Adrenal gland (tissue), 12 donors: Measurements from ENCODE around the gene RASSF1. TPM values are rescaled to one million over a fixed set of nuclear protein-coding genes. Genes with fewer than 3 reads are reported as not detected.
"Not testable (repeated sequence)": the region's sequence is repeated elsewhere in the genome, so short reads cannot be mapped to it uniquely, and the experiment has no call there.

Experiments
- DNase-seq, 7 donors: peaks; one replicate each; pipeline ENCODE4 v3.0.0-alpha.2; 2019 to 2020
- H3K27ac ChIP-seq, 5 donors: fragments of 200-600 bp; sonication (generic) in 4 of 5; 1 replicate in 3 of 5; 2 replicates in 2 of 5; pipeline versions ENCODE4 v1.5.1 to v1.8.0; 2016 to 2020; ENCODE audit warnings: mild to moderate bottlenecking in 1 of 5
- H3K27me3 ChIP-seq: fragments of 200-600 bp; 2 replicates; pipeline ENCODE4 v1.8.0; 2021
- H3K36me3 ChIP-seq, 2 donors: fragments of 200-600 bp; replicated peaks in 1 of 2; 1 replicate in 1 of 2; 2 replicates in 1 of 2; pipeline versions ENCODE4 v1.5.1 to v1.8.0; 2018 to 2022
- H3K4me1 ChIP-seq, 2 donors: fragments of 200-600 bp; replicated peaks in 1 of 2; 1 replicate in 1 of 2; 2 replicates in 1 of 2; pipeline versions ENCODE4 v1.5.1 to v1.8.0; 2018 to 2021
- H3K4me3 ChIP-seq, 4 donors: fragments of 200-600 bp; sonication (generic) in 3 of 4; one replicate each; pipeline ENCODE4 v1.5.1; 2016 to 2018
- H3K9me3 ChIP-seq, 3 donors: fragments of 200-600 bp; sonication (generic) in 1 of 3; replicated peaks in 1 of 3; 1 replicate in 2 of 3; 2 replicates in 1 of 3; pipeline versions ENCODE4 v1.5.1 to v1.8.0; 2016 to 2021
- CTCF ChIP-seq, 6 experiments: fragments of 450-650 bp in 4 of 6; fragments of 200-600 bp in 2 of 6; sonication (generic) in 1 of 6; IDR thresholded peaks; 1 replicate in 5 of 6; 2 replicates in 1 of 6; pipeline versions ENCODE4 v1.5.1 to v1.8.0; 2016 to 2021; ENCODE audit warnings: antibody characterized with exemption in 6 of 6, mild to moderate bottlenecking in 2 of 6, moderate library complexity in 1 of 6
- POLR2A ChIP-seq, 2 donors: fragments of 450-650 bp; IDR thresholded peaks; one replicate each; pipeline ENCODE4 v1.6.1; 2017; ENCODE audit warnings: antibody characterized with exemption in 2 of 2, mild to moderate bottlenecking in 2 of 2, moderate library complexity in 1 of 2
- WGBS, 4 donors: extraction: QIAGEN DNeasy Blood & Tissue Kit in 2 of 4; methylation state at CpG; one replicate each; pipeline versions ENCODE4 v1.1.5 to v1.1.7; 2013 to 2017; 5-methylcytosine and 5-hydroxymethylcytosine counted together
- intact Hi-C, 2 donors: fragments of 100-400 bp; cut with DNase I; formaldehyde crosslinking; loops; one replicate each; pipeline versions ENCODE4 v1.14.1 to v1.15.0; 2022 to 2023
- polyA plus RNA-seq, 3 donors: library from polyadenylated mRNA; stranded (reverse); fragments of 200-250 nt in 2 of 3; fragments of 350-450 nt in 1 of 3; fragmentation: Illumina TruSeq in 1 of 3; extraction: RNeasy Lipid Tissue Mini Kit (QIAGEN cat#74804) in 1 of 3; gene quantifications; one replicate each; pipeline ENCODE4 v1.2.3, GENCODE V29; 2013 to 2014
- total RNA-seq, 9 donors: library from RNA; depleted of rRNA in 4 of 9; stranded (reverse); fragments of >200 nt in 4 of 9; fragments of 120-200 nt in 1 of 9; fragmentation: NEBNext Ultra II Directional in 1 of 9; extraction: Animal tissue kit (Norgen Biotek cat#: 25700) in 1 of 9; gene quantifications; one replicate each; pipeline versions ENCODE4 v1.1.0 to v1.2.4, GENCODE V29; 2013 to 2023
- donor health status: healthy with polysubstance abuse.
- donor health status: Bipolar disorder and iron deficiency.
- donor health status: DM: yes; HTN: yes; CAD: no.
- donor health status: DM: no; HTN: no; CAD: no.
- donor health status: DM: no; HTN: no; CAD: no.
- donor health status: DM: yes; HTN: yes; CAD: no.

The RASSF1 gene
- total and polyA plus RNA-seq, 12 donors, result 9.6 to 27.4 (median 14.7) TPM

- Histone ChIP-seq H3K4me3 (no peak overlapping the region), H3K9me3 (no peaks in the 10 kb centered on the region), H3K36me3 (peaks cover 0 to 31% of the 10 kb centered on the region in 2 donors), H3K27me3 (no peaks in the 10 kb centered on the region), H3K4me1 (peaks cover 39 to 50% of the 10 kb centered on the region in 2 donors), H3K27ac (peak overlapping the region in 2 of 5 donors; percentile 3 to 19)
- TF ChIP-seq POLR2A (IDR thresholded peaks at IDR 0.05), result no peak
- DNase-seq, result peak in 1 of 7 donors; percentile 33
- WGBS, 4 donors, result 50 to 79% (median 55%) methylated on average over 2 to 6 of the region's 6 CpGs
- intact Hi-C loops, result no loop called here
Measured at GRCh38 chr3:50317300-50317699, 23.3 kb downstream of the RASSF1 start.

- Histone ChIP-seq H3K4me3 (no peak overlapping the region), H3K4me1 (peaks cover 33 to 44% of the 10 kb centered on the region in 2 donors)
Measured at GRCh38 chr3:50316657-50317242, 23.9 kb downstream of the RASSF1 start.

DNA sequence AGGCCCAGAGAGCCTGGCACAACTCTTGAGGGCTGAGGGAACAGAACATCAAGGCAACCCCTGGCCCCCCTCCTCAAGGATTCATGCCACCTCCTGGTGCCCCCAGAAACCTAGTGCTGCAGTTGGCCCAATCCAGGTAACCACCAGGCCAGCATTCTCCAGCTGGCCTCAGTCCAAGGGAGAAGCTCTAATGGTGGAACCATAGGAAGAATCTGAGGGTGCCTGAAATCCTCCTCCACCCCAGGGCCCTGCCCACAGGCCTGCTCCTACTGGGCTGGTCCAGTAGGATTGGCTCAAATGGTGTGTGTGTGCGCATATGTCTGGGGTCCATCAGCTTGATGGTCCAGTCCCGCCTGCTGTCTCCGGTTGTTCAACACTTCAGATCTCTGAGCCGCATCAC, 25.8 kb downstream of the RASSF1 start:
- Histone ChIP-seq H3K36me3 (peaks cover 0 to 29% of the 10 kb centered on the region in 2 donors), H3K9me3 (no peaks in the 10 kb centered on the region), H3K27ac (no peak overlapping the region), H3K4me3 (no peak overlapping the region), H3K27me3 (no peaks in the 10 kb centered on the region), H3K4me1 (peaks cover 24 to 35% of the 10 kb centered on the region in 2 donors)
- TF ChIP-seq CTCF (IDR thresholded peaks at IDR 0.05), result no peak
- TF ChIP-seq POLR2A (IDR thresholded peaks at IDR 0.05), result no peak
- intact Hi-C loops, result no loop called here
- DNase-seq, result no peak
- WGBS, 4 donors, result 96 to 100% (median 98%) methylated on average over 4 of the region's 4 CpGs

More at GRCh38 chr3:50316657-50317242, 23.9 kb downstream of the RASSF1 start:
- no peaks in the 10 kb centered on the region for H3K27me3 ChIP-seq
- intact Hi-C loops, result no loop called here
- no peak for TF ChIP-seq POLR2A (IDR thresholded peaks at IDR 0.05)
- no peak for TF ChIP-seq CTCF (IDR thresholded peaks at IDR 0.05)
- no peaks in the 10 kb centered on the region for H3K9me3 ChIP-seq
- peak overlapping the region in 1 of 5 donors; percentile 3 for H3K27ac ChIP-seq
- WGBS, 4 donors, result 49 to 57% (median 52%) methylated on average over 3 to 9 of the region's 9 CpGs
- peaks cover 0 to 31% of the 10 kb centered on the region in 2 donors for H3K36me3 ChIP-seq
- peak in 2 of 7 donors; percentile 42 to 58 for DNase-seq

- Histone ChIP-seq H3K4me1 (peaks cover 24 to 30% of the 10 kb centered on the region in 2 donors), H3K27ac (no peak overlapping the region), H3K4me3 (no peak overlapping the region), H3K36me3 (peaks cover 0 to 25% of the 10 kb centered on the region in 2 donors), H3K9me3 (no peaks in the 10 kb centered on the region), H3K27me3 (no peaks in the 10 kb centered on the region)
- DNase-seq, result no peak
- TF ChIP-seq CTCF (IDR thresholded peaks at IDR 0.05) (no peak), POLR2A (IDR thresholded peaks at IDR 0.05) (no peak)
- intact Hi-C loops, result no loop called here
- WGBS, 4 donors, result 77 to 88% (median 85%) methylated on average over 3 of the region's 3 CpGs
Measured at GRCh38 chr3:50314342-50314741, 26.3 kb downstream of the RASSF1 start.

- H3K9me3 ChIP-seq, H3K4me1 ChIP-seq, intact Hi-C loops, H3K27ac ChIP-seq, H3K27me3 ChIP-seq, H3K4me3 ChIP-seq, H3K36me3 ChIP-seq, DNase-seq: not testable (repeated sequence)
- 86 to 93% methylated on average over 15 to 32 of the region's 32 CpGs; no CpG with 5 or more reads in 2 of the 4 donors for WGBS, 4 donors
Measured at GRCh38 chr3:50312041-50312440, 28.6 kb downstream of the RASSF1 start.
